ENCODE data around the gene MICAL2. TPM values are rescaled to one million over a fixed set of nuclear protein-coding genes. Genes with fewer than 3 reads are reported as not detected.

MICAL2 gene
- total and polyA plus RNA-seq, 7 donors: 6.8 to 45.7 (median 15.0) TPM

DNA sequence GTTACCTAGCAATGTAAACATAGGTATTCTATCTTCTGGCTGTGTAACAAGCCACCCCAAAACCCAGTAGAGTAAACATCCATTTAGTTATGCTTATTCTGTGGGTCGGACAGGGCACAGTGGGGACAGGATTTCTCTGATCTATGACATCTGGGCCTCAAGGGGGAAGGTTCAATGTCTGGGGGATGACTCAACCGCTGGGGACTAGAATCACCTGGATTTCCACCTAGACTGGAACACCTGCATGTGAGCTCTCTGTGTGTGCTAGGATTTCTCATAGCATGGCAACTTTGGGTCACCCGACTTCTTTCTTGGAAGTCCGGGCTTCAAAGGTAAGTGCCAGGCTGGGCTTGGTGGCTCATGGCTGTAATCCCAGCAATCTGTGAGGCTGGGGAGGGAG is 36.5 kb upstream of the MICAL2 start:
- intact Hi-C loops (cut with DNase I): no loop called here
- no peaks in the 10 kb centered on the region for H3K9me3 ChIP-seq

DNA sequence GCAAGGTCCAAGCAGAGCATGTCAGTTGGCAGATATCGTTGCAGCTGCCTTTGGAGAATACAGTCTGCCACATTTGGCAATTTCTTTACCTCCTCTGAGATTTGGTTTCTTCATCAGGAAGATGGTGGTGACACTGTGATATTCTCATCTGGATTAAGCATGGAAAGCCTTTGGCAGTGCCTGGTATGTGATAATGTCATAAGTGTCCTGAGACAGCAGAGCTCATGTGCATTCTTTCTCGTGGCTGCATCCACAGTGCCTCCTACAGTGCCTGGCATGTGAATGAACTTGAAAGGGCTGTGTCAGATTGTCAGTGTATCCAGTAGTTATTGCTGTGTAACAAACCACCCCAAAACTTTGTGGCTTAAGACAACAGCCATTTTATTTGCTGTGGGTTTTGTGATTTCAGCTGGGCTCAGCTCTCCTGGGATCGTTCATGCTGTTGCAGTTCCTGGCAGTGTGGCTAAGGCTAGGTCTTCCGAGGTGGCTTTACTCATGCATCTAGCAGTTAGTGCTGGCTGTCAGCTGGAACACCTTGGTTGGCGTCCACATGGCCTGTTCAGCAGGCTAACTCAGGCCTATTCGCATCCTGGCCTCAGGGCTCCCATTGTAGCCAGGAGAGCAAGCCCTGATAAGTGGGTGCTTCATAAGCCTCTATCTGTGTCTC is 35.7 kb upstream of the MICAL2 start:
- TF ChIP-seq, protein P1, sequence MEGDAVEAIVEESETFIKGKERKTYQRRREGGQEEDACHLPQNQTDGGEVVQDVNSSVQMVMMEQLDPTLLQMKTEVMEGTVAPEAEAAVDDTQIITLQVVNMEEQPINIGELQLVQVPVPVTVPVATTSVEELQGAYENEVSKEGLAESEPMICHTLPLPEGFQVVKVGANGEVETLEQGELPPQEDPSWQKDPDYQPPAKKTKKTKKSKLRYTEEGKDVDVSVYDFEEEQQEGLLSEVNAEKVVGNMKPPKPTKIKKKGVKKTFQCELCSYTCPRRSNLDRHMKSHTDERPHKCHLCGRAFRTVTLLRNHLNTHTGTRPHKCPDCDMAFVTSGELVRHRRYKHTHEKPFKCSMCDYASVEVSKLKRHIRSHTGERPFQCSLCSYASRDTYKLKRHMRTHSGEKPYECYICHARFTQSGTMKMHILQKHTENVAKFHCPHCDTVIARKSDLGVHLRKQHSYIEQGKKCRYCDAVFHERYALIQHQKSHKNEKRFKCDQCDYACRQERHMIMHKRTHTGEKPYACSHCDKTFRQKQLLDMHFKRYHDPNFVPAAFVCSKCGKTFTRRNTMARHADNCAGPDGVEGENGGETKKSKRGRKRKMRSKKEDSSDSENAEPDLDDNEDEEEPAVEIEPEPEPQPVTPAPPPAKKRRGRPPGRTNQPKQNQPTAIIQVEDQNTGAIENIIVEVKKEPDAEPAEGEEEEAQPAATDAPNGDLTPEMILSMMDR (IDR thresholded peaks at IDR 0.05): no peak
- H3K27ac ChIP-seq: no peak overlapping the region
- WGBS, 3 donors: 68 to 69% (median 69%) methylated on average over 6 of the region's 6 CpGs
- H3K9me3 ChIP-seq: no peaks in the 10 kb centered on the region
- intact Hi-C loops (cut with DNase I): no loop called here
- DNase-seq (no peak), ATAC-seq (peak in 2 of 4 donors; percentile 24 to 28)
- H3K36me3 ChIP-seq (ENCODE audit: insufficient read depth in 1 of 2, low read depth in 1 of 2): no peaks in the 10 kb centered on the region
- peaks cover 29% of the 10 kb centered on the region for H3K4me1 ChIP-seq
- H3K4me3 ChIP-seq: no peak overlapping the region
- no peaks in the 10 kb centered on the region for H3K27me3 ChIP-seq (ENCODE audit: insufficient read depth in 3 of 3, low read length in 2 of 3)

More for the DNA sequence above, 36.5 kb upstream of the MICAL2 start:
- Histone ChIP-seq H3K4me3 (no peak overlapping the region), H3K4me1 (peaks cover 29% of the 10 kb centered on the region), H3K36me3 (ENCODE audit: insufficient read depth in 1 of 2, low read depth in 1 of 2) (no peaks in the 10 kb centered on the region), H3K27me3 (ENCODE audit: insufficient read depth in 3 of 3, low read length in 2 of 3) (no peaks in the 10 kb centered on the region), H3K27ac (no peak overlapping the region)
- no peak for DNase-seq
- WGBS, 3 donors: 92 to 96% (median 93%) methylated on average over 4 of the region's 4 CpGs
- TF ChIP-seq, protein P1 (IDR thresholded peaks at IDR 0.05): no peak
- no peak for ATAC-seq

DNA sequence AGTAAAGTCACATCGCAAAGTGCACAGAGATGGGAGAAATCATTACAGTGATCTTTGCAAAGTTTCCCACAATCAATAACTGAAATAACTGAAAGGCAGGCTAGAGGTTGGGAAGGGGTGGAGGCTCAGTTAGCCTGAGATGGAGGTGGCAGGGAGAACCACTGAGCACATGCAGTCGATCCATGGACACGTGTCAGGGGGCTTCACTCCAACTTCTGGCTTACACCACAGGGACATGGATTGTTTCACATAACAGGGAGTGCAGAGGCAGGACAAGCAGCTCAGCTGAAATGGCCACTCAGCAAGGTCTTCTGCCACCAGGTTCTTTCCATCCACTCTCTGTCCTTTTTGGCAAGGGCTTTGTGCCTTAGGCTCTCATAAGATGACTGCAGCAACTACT is 35.1 kb upstream of the MICAL2 start:
- Histone ChIP-seq H3K9me3 (no peaks in the 10 kb centered on the region), H3K4me1 (peaks cover 29% of the 10 kb centered on the region), H3K27ac (peak overlapping the region; percentile 74), H3K36me3 (ENCODE audit: insufficient read depth in 1 of 2, low read depth in 1 of 2) (no peaks in the 10 kb centered on the region), H3K27me3 (ENCODE audit: insufficient read depth in 3 of 3, low read length in 2 of 3) (no peaks in the 10 kb centered on the region), H3K4me3 (no peak overlapping the region)
- WGBS, 3 donors: 83 to 88% (median 85%) methylated on average over 3 of the region's 3 CpGs
- TF ChIP-seq, protein P1 (IDR thresholded peaks at IDR 0.05): no peak
- intact Hi-C loops (cut with DNase I): no loop called here
- ATAC-seq (no peak), DNase-seq (no peak)

DNA sequence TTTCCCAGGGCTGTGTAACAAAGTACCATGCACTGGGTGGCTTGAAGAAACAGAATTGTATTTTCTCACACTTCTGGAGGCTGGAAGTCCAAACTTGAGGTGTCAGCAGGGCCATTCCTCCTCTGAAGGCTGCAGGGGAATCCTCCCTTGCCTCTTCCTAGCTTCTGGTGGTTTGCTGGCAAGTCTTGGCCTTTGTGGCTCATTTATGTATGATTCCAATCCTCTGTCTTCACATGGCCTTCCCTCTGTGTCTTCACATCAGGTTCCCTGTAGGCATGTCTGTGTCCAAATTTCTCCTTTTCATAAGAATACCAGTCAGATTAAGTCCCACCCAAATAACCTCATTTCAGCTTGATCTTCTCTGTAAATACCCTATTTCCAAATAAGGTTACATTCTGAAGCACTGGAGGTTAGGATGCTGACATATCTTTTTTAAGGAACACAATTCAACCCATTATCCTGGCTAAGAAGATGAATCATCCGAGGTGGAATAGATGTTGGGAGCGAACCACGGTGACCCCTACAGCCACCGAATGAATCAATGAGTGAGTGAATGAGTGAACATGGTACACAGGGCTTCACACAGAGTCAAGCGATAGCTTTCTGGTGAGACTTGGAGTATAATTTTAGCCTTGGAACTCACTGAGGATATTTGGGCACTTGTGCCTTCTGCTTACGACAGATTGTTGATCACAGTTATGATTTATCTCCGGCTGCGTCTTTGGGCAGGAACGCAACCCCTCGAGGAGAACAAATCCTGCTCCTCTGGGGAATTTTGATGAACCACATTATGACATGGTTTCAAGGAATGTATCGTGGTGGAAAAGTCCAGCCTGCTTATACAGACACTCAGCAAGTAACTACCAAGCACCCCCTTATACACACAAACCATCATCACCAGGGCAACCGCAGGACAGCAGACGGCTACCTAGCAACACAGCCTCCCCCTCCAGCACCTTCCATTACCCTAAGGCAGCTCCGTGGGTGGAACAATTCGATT is 34.3 kb upstream of the MICAL2 start:
- intact Hi-C loops (cut with DNase I): no loop called here
- peak; percentile 40 to 72 for DNase-seq
- Histone ChIP-seq H3K4me3 (no peak overlapping the region), H3K36me3 (ENCODE audit: insufficient read depth in 1 of 2, low read depth in 1 of 2) (no peaks in the 10 kb centered on the region), H3K9me3 (no peaks in the 10 kb centered on the region), H3K4me1 (peaks cover 23% of the 10 kb centered on the region), H3K27ac (peak overlapping the region; percentile 74), H3K27me3 (ENCODE audit: insufficient read depth in 3 of 3, low read length in 2 of 3) (no peaks in the 10 kb centered on the region)
- ATAC-seq: peak; percentile 90 to 93 (median 92)
- TF ChIP-seq, protein P1 (IDR thresholded peaks at IDR 0.05): no peak
- 26 to 32% (median 30%) methylated on average over 15 of the region's 15 CpGs for WGBS, 3 donors

Data from psoas muscle (tissue), 8 donors.